DMS 273 treated with DMSO at 0.1 percent for 48 hours (cell line): Measurements from ENCODE around the gene LILRB2.
"Not testable (repeated sequence)": the region's sequence is repeated elsewhere in the genome, so short reads cannot be mapped to it uniquely, and the experiment has no call there.

Experiments used
- DNase-seq: peaks from one replicate; lab custom pipeline; 2025; lab: John Stamatoyannopoulos, UW

Gene LILRB2

GRCh38 chr19:54281007-54281728 is at the start of gene LILRB2:
LILRB2 (minus strand) TSS chr19:54281110; CDS start chr19:54280496, 614 bp downstream.
- no peak for DNase-seq

- no peak for DNase-seq
Measured at GRCh38 chr19:54329476-54330165, 48.7 kb upstream of the LILRB2 start.

- DNase-seq, result not testable (repeated sequence)
Measured at GRCh38 chr19:54328781-54329180, 47.9 kb upstream of the LILRB2 start.

DNA sequence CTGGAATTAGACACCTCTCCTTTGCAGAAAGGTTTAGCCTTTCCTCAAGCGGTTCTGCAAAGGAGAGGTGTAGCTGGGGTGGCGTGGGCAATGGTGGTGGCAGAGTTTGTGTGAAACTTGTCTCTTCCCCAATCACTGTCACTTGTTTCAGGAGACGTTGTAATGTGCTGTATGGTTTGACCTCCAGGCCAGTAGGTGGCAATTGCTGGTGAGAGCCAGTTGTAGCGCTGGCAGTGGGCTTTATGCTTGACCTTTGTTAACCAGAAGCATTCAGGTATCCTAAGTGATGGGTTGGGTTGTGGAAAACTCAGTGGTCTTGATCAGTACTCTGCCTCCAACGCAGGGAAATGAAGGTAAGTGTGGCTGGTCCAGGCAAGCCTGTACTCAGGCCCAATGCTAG is 44.7 kb upstream of the LILRB2 start:
- no peak for DNase-seq

DNA sequence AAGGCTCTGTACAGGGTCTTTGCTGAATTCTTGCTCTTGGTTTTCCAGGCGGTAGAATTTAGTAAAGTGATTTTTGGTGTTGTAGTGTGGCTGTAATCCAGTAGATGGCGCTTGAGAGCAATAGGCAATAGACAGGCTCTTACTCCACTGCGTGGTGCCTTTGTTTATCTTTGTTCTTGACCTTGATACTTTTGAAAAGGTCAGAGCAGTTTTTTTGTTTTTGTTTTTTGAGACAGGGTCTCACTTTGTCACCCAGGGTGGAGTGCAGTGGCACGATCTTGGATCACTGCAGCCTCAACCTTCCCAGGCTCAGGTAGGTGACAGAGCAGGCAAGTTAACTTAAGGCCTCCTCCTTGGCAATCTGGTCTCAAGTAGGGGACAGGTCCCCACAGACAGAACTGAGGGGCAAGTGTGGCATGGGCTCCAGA is 44.3 kb upstream of the LILRB2 start:
- no peak for DNase-seq

DNA sequence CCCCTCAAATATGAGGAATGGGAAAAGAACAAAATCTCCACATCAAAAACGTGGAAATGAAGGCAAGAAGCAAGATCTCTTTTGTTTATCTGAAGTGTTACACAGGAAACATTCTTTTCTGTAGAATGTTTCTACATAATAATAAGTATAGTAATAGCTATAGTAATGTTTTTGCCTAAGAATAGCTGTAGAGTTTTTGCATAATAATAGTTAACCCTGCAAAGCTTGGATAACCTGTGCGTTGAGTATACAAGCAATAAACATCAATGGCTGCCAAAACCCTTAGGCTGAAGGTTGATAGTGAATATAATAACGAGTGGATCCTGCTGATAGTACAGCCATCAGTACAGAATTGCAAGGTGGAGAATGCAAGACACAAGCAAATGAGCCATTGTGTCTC is 43.2 kb upstream of the LILRB2 start:
- no peak for DNase-seq

- DNase-seq, result not testable (repeated sequence)
Measured at GRCh38 chr19:54322934-54323333, 42.0 kb upstream of the LILRB2 start.

DNA sequence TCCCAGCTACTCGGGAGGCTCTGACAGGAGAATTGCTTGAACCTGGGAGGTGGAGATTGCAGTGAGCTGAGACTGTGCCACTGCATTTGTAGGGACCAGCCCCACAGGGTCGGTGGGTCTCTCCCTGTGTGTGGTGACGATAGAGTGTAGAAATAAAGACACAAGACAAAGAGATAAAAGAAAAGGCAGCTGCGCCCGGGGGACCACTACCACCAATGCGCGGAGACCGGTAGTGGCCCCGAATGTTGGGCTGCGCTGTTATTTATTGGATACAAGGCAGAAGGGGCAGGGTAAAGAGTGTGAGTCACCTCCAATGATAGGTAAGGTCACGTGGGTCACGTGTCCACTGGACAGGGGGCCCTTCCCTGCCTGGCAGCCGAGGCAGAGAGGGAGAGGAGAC is 41.4 kb upstream of the LILRB2 start:
- not testable (repeated sequence) for DNase-seq

DNA sequence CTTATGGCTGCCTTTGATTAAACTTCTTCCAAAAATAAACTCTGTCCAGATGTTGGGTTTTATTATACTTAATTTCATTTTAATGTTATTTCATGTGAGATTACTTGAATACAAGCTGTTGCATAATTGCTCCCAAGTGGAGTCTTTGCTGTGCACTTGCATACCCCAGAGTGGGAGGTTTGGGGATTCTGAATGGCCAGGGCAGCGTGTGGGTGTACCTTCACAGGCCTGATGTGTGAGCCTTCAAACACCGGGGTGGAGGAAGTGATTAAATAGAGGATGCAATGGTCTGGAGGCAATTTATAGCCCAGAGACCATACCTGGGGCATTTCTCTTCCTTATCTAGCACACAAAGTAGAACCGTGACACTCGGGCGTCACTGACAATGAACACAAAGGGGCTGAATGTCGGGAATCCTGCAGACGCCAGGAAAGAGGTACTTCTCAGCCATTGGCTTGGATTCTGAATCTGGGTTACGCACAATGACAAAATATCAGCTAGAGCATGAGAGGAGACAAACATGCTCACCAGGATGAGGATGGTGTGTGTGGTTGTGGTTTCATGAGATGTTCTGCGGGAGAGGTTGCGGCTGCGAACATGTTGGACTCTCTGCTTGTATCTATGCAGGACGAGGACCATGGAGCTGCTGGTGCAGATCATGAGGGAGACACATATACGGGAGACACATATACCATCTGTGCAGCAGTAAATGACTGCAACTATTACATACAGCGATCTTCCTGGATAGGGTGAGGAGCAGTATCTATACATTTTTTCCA is 39.2 kb upstream of the LILRB2 start:
- no peak for DNase-seq

GRCh38 chr19:54319049-54319448 is 38.1 kb upstream of the LILRB2 start:
- DNase-seq, result no peak

DNA sequence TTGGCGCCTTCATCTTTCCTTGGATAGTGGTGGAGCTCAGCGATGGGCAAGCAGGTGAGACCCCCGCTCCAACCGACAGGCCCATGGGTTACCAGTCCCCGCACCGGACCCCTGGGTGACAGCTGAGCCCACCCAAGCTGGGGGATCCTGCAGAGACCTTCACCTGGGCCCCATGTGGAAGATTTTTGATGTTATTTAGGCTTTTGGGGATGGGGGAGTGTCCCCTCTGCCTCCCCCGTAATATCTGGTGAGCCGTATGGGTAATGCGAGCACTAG is 37.0 kb upstream of the LILRB2 start:
- DNase-seq, result no peak

- DNase-seq, result no peak
Measured at GRCh38 chr19:54317108-54317964, 36.4 kb upstream of the LILRB2 start.

DNA sequence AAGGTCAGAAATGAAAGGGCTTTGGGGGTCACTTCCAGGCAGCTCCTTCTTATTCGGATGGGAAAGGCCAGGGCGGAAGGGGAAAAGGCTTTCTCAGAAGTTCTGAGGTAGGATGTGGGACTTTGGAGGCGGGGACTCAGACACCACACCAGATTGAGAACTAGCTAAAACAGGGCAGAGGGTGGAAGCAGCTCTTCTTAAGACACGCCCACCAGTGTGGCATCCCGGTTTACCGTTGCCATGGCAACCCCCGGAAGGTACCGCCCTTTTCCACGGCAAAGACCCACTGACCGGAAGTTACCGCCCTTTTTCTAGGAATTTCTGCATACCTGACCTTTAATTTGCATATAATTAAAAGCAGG is 35.8 kb upstream of the LILRB2 start:
- DNase-seq, result no peak

DNA sequence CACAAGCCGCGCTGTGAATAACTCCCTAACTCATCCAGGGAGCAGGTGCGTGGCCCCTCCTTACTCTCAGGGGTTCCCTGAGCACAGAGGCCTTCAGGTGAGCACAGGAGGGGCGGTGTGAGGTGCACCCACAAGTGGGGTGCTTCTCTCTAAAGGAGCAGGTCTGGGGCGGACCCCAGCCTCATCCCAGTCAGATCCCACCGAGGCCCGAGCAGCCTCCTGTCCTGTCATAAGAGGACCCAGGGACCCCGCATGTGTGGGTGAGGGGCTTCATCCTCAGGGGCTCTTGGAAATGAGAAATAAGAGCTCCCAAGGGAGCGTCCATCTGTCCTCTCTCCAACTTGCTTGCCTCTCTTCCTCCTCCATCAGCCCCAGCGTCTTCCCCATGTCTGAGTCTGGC is 35.0 kb upstream of the LILRB2 start:
- no peak for DNase-seq

DNA sequence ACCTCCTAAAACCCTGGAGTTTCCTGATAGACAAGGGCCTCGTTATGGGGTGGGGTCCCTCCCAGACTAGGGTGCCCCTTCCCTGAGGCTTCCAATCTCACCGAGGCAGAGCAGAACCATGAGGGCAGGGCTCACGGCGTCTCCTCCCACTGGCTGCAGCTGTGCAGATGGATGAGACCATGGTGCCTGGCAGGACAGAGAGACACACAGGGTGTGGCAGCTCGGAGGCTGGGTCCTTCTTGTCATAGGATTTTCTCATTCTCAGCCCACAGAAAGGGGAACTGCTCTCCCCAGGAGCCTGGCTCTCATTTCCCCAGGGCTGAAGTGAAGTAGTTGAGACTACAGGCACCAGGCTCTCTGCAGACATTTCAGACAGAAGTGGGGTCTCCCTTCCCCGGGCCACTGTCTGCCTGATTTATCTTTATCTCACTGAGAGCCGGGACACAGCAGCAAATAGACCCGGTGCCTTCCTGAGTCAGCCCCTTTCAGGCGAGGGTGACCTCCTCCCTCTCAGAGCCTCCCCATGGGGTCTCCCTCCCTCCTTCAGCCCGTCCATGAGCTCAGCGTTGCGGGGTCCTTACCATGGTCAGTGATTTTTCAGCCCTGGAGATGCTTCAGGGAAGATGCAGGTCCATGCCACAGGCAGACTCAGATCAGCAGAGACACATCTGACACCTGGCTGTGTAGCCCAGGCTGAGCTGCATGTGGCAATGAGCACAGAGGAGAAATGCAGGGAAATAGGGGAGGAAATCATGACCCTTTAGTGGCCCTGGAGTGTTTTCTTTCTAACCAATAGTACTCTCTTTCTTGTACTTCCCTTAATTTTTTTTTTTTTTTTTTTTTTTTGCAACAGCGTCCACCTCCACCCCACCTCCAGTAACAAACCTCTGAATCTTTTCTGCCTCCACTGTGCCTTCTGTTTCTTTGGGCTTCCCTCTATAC is 31.8 kb upstream of the LILRB2 start, which contains the start of gene LILRA5:
Gene LILRA5 (minus strand): TSS at position 731 of the 942 bp plus-strand sequence. CDS start 147 bp downstream, at position 584.
- no peak for DNase-seq

DNA sequence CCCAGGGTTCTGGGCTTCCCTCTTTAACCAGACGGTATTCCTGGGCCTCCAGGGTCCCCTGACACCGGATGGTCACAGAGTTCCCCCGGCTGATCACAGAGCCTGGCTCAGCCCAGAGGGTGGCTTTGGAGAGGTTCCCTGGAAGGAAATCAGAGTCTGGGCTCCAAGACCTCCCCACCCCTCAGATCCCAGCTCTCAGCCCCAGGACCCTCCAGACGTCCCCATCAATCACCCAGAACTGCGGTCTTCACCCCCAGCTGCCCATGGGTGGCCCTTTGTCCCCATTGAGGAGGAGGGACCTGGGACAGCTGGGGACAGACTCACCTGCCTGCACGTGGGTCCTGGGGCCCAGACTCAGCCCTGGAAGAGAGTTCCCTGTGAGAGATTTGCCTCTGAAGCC is 31.1 kb upstream of the LILRB2 start:
- no peak for DNase-seq

GRCh38 chr19:54311486-54311885 is 30.6 kb upstream of the LILRB2 start:
- no peak for DNase-seq

DNA sequence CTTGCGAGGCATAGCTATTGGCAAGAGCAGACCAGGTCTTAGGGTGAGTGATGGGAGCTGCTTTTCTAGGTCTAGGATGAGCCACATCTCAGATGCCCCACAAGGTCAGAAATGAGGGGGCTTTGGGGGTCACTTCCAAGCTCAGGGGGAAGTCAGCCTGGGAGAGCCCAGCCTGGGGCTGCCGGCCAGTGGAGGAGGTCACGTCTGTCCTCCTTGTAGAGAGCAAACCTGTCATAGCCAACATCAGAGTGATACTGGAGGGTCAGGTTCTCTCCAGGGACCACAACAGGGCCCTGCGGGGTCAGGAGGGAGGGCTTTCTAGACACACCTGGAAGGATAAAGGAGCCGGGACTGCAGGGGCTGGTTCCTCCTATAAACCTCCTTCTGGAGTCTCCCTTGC is 29.6 kb upstream of the LILRB2 start:
- DNase-seq, result no peak

DNA sequence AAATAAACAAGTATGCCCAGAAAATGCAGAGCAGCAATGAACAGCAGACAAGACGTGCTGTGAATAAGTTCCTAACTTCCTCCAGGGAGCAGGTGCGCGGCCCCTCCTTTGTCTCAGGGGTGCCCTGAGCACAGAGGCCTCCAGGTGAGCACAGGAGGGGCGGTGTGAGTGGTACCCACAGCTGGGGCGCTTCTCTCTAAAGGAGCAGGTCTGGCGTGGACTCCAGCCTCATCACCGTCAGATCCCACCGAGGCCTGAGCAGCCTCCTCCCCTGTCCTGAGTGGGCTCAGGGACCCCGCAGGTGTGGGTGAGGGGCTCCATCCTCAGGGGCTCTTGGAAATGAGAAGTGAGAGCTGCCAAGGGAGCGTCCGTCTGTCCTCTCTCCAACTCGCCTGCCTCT is 28.9 kb upstream of the LILRB2 start:
- no peak for DNase-seq

GRCh38 chr19:54307389-54308020 is 26.6 kb upstream of the LILRB2 start:
- no peak for DNase-seq
